ENCODE results near the gene IFT22.

DNA sequence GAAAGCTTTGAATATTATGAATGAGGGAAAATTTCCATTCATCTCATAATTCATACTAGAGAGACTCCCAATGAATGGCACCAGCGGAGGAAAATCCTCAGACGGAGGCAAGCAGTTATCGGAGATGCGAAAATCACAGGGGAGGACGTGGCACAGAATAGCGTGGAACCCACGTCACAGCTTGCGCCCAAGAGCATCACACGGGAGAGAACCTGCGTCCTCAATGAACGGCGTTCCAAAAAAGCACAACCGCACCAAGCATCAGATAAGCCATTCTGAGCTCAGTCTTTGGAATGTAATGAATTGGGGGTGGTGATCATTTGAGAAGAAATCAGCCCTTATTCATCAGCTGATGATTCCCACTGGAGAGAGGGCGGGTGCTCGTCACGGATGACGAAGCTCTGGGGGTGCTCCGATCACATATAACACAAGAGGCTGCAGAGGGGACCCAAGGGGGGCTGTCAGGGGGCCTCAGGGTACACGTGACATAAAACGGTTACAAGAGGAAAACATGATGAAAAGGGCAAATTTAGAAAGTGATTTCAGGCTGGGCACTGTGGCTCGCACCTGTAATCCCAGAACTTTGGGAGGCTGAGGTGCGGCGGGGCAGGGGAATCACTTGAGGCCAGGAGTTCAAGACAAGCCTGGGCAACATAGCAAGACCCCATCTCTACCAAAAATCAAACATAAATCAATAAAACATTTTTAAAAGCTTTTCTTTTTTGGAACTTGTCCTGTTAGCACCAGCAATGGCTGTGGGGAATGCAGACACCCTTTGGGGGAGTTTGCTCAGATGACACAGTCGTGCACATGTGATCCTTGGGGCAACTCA lies 42.9 kb downstream of the IFT22 start:
- TF ChIP-seq POLR2AphosphoS5 (IDR thresholded peaks at IDR 0.05; ENCODE audit: borderline replicate concordance, low read depth, low read length) (no peak), EZH2 (IDR thresholded peaks at IDR 0.05) (no peak)

Measured in SK-N-MC (cell line).